GM19372 (cell line): ENCODE measurements around the gene SOS1.
"Not testable (repeated sequence)": the region's sequence is repeated elsewhere in the genome, so short reads cannot be mapped to it uniquely, and the experiment has no call there.

Experiments
- ATAC-seq: cut with Tn5 transposase; IDR thresholded peaks from one replicate; pipeline ENCODE4 v1.9.1; 2021; ENCODE audit warnings: mild to moderate bottlenecking, low read depth, moderate library complexity; ENCODE audit not compliant: unreplicated experiment

The SOS1 gene

DNA sequence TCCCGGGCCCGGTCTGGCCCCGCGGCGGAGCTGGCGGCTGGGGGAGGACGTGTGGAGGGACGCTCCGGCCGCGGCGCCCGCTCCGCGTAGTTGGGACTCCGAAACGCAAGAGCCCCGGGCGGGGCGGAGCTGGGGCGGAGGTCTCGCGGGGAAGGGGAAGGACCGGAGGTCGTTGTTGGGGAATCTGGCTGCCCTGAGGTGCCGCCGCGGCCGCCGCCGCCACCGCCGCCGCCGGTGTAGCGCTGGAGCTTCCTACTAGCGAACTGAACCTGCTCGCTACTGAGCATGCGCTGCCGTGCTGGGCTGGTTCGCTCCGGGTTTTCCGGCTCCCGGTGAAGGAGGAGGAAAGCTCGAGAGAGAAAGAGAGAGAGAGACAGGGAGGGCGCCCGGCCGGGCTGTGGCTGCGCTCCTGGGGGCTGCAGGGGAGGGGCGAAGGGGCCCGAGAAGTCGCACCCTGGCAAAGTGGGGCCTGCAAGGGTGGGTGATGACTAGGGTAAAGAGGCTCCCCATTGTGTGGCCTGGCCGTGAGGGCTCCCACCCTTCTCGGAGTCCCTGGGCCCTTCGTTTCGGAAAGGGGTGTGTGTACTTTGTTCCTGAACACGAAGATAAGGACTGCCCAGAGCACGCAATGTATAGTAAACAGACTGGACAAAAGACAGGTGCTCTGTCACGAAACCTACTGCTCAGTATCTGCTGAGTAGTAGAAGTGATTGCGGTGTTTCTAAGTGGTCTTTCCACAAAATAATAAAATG, at the start of gene SOS1:
Gene SOS1, minus strand, starts transcription at position 281 of the 752 bp plus-strand sequence. CDS start 629 bp downstream, outside the sequence.
- ATAC-seq, result peak; percentile 42

DNA sequence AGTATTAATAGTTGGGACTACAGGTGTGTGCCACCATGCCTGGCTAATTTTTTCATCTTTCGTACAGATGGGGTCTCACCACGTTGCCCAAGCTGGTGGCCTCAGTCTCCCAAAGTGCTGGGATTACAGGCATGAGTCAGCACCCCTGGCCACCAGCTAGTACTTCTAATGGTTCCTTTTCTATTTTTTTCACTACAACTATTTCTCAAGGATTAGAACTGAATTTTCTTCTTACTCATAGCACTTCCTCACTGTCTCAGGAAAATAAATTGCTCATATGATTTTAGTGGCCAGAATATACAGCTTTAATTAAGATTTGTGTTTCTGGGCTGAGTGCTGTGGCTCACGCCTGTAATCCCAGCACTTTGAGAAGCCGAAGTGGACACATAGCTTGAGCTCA, 43.2 kb upstream of the SOS1 start:
- ATAC-seq, result no peak

DNA sequence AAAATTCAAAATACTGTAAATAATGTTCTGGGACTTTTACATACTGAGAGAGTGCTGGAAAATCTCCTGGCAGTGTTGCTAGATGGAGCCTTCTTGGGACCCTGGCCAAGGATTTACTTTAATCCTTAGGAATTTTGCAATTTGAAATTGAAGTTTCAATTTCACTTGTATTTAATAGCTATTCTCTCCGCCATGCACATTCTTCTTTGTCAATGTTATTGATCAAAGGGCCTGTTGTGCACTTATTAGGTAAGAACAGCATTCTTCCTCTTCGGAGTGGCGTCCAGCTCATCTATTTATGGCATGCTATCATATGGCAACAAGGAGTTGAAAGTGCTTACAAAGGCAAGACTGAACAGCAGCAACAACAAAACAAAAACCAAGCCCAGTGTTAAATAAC, 40.1 kb upstream of the SOS1 start:
- no peak for ATAC-seq

DNA sequence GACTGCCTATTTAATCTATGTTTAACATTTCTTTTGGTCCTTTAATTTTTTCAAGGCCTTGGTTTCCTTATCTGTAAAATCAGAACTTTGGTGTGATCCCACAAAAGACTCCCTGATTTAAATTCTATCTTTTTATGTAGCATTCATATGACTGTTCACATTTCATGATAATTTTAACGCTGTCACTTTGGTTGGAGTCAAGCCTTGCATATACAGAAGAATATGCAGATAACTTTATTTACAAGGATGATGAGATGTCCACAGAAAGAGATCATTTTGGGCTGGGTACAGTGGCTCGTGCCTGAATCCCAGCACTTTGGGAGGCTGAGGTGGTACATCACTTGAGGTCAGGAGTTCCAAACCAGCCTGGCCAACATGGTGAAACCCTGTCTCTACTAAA, 38.4 kb upstream of the SOS1 start:
- no peak for ATAC-seq

DNA sequence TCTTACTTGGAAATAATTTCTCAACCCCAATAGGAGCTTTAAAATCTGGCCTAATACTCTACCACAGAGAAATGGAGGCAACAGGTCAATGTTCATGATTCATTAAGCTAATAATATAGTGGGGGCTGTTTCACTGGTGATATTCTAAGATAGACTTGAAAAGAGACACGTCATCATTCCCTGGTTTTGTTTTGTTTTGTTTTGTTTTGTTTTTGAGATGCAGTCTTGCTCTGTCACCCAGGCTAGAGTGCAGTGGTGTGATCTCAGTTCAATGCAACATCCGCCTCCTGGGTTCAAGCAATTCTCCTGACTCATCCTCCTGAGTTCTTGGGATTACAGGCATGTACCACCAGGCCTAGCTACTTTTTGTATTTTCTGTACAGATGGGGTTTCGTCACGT, 37.5 kb upstream of the SOS1 start:
- no peak for ATAC-seq

DNA sequence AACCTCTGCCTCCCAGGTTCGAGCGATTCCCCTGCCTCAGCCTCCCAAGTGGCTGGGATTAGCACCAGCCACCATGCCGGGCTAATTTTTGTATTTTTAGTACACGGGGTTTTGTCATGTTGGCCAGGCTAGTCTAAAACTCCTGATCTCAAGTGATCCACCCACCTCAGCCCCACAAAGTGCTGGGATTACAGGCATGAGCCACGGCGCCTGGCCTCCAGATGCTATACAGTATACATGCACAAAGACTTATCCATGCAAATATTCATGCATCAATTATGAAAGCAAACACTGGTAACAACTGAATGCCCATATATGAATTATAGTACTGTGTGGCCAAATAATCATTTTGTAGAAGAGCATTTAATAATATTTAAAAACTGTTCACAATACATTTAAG, 36.0 kb upstream of the SOS1 start:
- ATAC-seq, result no peak

DNA sequence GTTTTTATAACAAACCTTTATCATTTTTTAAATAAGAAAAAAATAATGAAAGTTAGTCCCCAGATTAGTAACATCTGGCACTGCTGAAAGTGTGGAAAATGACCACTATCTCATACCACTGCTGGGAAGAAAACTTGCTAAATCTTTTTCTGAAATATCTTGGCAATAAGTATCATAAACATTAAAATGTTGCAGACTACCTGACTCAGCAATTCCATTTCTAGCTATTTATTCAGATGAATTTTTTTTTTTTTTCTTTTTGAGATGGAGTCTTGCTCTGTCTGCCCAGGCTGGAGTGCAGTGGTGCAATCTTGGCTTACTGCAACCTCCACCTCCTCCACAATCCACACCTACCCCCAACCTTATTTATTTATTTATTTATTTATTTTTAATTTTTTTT, 35.3 kb upstream of the SOS1 start:
- ATAC-seq, result no peak

DNA sequence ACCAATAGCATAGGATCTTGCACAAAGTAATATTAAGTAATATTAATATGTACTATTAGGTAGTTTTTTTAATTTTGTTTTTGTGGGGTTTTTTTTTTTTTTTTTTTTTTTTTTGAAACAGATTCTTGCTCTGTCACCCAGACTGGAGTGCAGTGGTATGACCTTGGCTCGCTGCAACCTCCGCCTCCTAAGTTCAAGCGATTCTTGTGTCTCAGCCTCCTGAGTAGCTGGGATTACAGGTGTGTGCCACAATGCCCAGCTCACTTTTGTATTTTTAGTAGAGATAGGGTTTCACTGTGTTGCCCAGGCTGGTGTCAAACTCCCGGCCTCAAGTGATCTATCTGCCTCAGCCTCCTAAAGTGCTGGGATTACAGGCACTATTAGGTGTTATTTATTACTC, 34.7 kb upstream of the SOS1 start:
- ATAC-seq, result not testable (repeated sequence)

DNA sequence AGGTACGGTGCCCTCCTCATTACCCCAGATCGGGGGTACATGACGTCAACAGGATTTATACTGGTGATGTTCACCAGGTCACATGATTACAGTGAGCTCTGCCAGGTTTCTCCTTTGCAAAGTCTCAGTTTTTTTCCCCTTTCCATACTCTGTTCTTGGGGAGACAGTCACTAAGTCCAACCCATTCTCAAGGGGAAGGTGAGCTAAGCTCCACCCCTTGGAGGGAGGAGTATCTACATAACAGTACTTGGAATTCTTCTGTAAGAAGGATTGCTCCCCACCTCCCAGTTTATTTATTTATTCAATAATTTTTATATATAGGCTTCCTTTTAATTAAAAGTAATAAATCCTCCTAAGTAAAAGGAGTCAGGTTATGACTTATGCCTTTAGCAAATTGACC, 34.1 kb upstream of the SOS1 start:
- no peak for ATAC-seq

DNA sequence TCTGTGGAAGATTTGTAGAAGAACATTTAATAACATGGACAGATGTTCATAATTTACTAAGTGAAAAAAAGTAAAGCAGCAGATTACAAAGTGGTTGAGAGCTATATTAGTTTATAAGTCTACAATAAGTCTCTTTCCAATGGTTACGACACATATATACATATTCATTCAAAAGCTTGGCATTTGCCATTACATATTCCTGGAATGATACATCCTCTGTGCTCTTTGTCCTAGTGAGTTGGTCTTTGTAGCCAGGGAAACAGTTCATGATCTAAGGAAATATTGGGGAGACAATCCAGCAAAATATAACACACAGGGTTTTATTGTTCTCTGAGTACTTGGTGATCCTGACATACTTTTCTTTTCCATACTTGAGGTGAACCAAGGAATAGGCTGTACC, 32.5 kb upstream of the SOS1 start:
- no peak for ATAC-seq

DNA sequence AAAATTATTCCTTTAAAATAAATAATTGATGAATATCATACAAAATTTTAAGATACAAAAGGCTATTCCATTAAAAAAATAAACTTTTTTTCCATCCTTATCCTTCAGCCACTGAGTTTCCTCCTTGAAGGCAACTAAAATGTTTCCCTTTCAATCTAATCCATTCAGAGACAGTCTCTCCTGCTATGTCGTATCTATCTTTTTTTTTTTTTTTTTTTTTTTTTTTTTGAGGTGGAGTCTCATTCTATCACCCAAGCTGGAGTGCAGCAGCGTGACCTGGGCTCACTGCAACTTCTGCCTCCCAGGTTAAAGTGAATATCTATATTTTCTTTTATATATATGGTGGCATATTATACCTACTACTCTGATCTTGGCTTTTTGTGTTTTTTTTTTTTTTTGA, 31.7 kb upstream of the SOS1 start:
- ATAC-seq, result no peak

DNA sequence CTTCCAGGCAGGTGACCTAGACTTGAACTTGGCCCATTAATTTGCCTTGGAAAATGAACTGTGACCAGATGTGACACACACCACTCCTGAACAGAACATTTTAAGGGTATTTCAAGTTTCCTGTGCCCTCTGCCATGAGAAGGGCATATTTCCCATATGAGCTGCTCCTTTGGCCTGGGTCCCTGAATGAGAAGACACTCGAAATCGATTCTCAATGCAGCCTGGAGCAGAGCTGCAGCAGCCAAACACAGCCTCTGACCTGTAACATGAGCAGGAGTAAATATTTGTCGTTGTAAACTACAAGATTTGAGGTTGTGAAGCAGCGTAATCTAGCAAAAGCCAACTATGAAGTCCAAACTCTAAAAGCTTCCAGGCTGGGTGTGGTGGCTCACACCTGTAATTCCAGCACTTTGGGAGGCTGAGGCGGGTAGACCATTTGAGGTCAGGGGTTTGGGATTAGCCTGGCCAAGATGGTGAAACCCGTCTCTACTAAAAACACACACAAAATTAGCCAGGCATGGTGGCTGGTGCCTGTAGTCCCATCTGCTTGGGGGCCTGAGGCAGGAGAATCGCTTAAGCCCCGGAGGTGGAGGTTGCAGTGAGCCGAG, 30.1 kb upstream of the SOS1 start:
- no peak for ATAC-seq

DNA sequence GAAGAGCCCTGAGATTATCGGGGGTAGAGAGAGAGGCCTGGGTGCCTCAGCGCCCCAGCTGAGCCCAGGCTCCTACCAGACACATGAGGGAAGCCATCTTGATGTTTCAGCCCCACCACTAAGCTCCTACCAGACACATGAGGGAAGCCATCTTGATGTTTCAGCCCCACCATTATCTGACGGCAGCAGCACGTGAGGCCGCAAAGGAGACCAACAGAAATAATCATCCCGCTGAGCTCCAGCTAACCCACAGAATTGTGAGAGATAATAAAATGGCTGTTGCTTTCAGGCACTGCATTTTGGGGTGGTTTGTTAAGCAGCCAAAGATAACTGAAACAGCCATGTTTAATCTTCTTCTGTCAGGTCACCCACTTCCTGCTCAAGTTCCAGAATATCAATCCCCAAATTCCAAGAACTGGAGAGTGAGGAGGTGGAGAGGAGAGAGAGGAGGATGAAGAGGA, 29.3 kb upstream of the SOS1 start:
- no peak for ATAC-seq

DNA sequence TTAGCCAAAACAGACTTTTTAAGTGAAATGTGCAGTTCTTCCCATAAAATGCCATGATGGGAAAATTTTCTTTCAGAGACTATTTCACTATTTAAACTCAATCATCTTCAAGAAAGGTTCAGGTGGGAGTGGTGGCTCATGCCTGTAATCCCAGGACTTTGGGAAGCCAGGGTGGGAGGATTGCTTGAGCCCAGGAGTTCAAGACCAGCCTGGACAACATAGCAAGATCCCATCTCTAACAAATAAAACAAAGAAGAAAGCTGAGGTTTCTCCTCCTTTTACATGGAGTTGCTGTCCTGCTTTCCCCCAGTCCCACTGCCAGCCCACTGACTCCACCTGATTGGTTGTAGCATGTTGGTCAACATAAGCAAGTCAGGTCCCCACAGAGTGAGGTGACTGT, 25.8 kb upstream of the SOS1 start:
- ATAC-seq, result no peak

DNA sequence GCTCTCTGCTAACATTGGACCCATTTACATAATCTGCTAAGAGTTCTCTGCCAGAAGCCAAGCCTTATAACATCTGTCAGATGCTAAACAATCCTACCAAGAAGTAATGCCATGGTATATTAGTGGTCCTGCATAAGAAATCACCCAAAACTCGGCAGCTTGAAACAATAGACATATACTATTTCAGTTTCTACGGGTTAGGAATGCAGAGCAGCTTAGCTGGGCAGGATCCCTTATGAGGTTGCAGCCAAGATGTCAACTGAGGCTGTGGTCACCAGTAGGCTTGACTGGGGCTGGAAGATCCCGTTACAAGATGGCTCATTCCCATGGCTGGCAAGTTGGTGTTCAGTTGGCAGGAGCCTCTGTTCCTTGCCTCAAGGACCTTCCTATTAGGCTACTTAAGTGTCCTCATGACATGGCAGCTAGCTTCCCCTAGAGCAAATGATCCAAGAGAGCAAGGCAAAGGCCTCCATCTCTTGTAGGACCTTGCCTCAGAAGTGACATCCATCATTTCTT, 25.1 kb upstream of the SOS1 start:
- ATAC-seq, result no peak

DNA sequence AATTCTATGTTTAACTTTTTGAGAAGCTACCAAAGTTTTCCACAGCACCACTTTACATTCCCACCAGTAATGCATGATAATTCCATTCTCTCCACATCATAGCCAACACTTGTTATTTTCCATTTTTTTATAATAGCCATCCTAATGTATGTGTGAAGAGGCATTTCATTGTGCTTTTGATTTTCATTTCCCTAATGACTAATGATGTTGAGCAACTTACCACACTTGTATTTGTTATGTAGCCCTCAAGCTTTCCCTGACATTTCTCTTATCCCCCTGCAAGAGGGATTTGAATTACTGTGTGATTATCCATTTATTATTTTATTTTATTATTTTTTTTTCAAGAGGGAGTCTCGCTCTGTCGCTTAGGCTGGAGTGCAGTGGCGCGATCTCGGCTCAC, 23.6 kb upstream of the SOS1 start:
- no peak for ATAC-seq

DNA sequence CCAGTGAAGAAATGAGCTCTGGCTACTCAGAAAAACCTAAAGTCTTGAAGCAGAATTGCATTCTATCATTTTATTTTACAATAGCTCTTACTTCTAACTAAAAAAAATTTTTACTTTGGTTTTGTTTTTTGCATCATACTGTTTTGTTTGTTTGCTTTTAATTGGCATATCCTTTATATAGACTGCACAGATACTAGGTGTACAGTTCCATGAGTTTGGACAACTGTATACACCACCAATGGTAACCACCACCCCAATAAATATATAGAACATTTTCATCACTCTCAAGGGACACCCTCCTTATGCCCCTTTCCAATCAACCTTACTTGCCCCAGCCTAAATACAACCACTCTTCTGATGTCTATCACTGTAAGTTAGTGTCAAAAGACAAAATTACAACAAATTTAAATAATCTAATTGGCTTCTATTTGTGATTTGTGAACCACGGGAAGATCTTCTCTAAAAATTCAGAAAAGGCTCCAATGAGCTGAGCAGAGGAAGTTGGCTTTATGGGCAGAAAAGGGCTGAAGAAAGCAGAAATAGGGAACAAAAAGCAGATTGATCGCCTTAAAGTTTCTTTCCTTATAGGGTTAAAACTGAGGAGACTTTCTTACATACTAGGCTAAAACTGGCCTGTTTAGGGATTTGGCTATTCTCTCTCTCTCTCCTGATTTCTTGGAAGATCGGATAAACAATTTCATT, 22.2 kb upstream of the SOS1 start:
- no peak for ATAC-seq

DNA sequence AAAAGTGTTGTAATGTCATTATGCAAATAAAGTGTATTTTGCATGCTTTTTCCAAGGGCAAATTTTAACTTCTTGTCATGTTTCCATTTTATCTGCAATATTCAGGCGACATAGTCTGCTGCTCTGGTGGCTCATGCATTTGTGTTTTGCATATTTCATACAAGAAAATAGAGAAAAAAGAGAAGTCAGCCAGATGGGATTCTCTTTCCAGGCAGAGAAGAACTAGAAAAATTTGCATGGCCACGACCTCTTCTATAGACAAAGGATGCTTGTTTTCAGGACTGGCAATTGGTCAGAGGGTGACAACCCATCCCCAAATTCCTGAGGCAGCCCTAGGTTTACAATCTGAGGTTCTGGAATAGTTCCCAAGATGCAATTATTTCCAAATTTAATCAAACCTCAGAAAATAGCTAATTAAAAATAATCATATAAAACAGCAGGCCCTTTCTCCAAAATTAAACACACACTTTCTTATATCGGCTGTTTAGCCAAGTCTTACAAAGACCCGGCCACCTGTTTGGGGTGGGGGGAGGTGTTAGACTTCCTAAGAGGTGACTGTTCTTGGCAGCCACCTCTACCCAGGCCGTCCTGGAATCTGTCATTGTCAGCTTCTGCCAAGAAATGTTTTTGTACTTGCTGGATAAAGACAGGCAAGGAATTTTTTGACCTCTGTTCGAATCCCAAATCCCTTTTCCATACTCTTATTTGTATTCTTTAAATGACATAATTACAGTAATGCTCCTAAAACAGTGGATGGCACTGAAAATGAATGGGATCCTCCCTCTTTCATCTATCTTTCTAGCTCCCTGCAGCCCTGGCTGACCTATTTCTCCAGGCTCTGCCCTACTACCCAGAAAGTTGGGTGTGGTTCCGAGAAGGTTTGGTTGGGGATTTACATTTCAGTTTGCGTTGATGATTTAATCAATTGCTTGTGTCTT, 20.8 kb upstream of the SOS1 start:
- ATAC-seq, result no peak

DNA sequence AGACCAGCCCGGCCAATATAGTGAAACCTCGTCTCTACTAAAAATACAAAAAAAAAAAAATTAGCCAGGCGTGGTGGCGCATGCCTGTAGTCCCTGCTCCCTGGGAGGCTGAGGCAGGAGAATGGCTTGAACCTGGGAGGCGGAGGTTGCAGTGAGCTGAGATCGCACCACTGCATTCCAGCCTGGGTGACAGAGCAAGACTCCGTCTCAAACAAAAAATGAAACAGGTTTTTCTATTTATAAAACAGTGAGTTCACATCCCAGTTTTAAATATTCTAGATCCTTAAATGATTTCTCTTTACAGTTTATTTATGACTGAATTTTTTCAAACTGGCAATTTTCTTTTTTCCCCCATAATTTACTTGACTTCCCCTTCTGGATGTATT, 20.1 kb upstream of the SOS1 start:
- ATAC-seq, result not testable (repeated sequence)

DNA sequence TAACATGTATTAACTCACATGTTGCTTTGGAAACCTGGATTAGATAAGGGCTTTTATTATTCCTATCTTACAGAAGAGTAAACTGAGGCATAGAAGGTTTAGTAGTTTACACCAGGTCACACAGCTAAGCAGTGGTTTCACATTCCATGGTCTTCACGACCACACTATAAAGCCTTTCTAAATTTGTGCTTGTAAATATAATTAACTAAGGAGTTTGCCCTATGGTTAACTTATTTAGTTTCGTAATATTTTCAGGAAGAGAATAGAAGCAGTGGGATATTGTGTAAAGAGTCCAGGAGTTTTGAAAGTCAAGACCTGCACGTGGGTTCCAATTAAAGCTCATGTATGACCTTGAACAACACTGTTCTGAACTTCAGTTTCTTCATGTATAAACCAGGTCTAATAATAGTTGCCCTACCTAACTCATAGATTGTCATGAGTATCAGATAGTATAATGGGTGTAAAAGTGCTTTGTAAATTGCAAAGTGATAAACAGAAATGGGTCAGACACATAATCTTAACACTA, 19.5 kb upstream of the SOS1 start:
- ATAC-seq, result no peak
